Colon (tissue), 2 donors: ENCODE data around the gene GABARAP.
"Not testable (repeated sequence)": the region's sequence is repeated elsewhere in the genome, so short reads cannot be mapped to it uniquely, and the experiment has no call there.

Experiments used
- FAIRE-seq: peaks from 2 replicates; lab custom pipeline; 2012; peaks lifted over from hg19 to GRCh38; lab: Jason Lieb, UNC
- donor health status: control.
- donor health status: control.

Gene GABARAP

DNA sequence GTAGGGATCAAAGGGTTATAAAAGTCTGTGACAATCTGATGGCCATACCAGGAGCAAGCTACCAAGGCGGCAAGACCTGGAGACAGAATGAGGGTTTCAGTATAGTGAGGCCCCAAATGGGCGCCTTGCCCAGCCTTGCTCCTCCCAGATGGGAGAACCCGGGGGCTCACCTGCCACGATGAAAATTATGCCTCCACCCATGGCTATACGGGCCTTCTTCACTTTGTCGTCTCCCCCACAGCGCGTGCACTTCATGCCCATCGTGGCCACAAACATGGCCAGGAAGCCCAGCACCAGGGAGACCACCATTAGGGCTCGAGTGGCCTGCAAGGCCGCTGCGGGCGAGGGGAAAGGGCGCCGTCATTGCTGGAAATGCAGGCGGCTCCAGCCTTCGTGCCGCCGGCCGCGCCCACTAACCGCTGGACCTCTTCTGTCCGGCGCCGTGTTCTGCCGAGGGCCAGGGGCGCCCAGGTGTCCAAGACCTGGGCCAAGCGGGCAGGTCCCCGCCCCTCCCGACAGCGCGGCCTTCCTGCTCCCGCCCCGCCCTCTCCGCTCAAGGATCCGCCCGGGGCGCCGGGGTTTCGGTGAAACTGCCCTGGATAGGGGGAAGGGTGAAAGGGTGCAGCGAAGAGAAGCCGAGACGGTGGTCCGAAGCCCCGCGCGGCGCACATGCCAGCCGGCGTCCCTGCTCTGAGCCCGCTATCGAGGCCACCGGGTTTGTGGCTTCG is 18.6 kb upstream of the GABARAP start:
- no peak for FAIRE-seq

DNA sequence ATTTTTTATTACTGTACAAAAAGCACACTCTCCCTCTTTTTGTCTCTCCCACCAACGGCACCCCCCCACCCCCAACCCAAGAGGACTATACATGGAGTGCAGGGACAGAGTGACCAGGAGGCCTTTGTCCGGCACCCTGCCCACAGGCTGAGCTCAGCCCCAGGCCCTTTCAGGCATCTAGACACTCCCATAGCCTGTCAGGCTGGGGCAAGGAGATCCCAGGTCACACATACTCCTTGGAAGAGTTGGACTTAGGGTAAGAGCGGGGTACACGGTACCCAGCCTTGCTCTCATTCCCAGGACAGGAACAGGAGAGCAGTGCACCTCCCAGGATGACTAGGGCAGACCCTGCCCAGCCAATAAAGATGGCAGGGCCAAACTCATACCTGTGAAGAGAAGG is 17.9 kb upstream of the GABARAP start:
- no peak for FAIRE-seq

DNA sequence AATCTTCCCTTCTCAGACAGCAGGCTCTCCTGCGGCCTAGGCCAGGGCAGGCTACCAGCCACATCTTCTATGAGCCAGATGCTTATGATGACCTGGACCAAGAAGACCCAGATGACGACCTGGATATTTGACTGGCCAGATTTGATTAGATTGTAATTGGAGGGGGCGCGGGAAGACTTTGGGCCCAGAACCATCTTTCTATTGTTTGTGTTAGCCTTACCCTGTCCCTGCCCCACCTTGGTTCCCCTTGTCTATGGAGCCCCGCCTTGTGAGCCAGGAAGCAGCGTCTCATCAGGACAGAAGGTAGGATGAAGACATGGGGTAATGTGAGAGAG is 17.3 kb upstream of the GABARAP start:
- FAIRE-seq = no peak

DNA sequence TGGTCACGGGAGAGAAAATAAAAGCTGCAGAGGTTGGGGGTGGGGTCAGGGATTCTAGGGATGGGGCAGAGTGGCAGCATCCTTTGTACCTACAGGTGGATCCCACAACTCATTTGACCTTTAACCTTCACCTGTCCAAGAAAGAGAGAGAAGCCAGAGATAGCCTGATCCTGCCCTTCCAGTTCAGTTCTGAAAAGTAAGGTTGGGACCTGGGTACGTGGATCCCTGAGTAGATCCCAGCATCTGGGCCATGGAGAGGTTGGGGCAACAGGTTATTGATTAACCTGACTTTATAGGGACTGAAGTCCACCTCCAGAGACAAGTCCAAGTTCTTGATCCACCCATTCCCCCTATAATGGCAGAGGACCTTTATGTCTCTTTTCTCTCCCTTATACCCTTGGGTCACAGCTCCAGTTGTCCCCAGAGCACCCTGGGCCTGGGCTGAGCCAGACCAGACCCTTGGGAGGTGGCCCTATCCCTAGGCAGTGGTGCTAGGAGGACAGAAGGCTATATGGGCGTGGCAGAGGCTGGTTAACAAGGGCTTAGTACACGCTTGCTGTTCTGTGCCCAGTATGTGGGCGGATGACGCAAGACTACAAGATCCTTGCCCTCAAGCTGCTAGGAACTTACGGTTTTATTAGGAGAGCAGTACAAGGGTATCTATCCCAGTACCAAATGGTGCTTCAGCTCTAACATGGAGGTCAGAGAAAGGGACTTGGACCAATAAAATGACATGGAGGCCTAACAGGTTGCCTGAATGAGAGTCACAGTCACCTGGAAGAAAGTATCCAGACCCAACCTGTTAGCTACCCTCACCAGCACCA is 16.7 kb upstream of the GABARAP start:
- no peak for FAIRE-seq

DNA sequence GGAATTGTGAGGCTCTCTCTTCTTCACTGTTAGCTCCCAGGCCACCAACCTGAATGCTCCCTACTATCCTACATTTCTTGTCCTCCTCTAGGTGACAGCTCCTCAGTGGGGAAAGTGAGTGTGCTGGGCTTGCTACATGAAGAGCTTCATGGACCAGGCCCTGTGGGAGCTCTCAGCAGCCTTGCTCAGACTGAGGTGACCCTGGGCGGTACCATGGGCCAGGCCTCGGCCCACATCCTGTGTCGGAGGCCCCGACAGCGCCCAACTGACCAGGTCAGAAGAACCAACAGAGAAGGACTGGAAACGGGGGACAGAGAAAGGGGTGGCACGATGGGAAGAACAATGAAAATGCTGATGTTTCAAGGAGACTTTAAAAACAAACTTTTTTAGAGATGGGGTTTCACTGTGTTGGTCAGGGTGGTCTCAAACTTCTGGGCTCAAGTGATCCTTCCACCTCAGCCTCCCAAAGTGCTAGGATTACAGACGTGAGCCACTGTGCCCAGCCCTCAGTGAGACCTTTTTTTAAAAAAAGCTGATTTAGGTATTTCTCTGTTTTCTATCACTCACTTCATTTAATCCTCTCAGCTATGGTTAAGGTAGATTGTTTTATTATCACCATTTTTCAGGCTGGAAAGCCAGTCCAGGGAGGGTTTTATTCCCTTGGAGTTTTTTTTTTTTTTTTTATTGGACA is 14.7 kb upstream of the GABARAP start:
- no peak for FAIRE-seq

DNA sequence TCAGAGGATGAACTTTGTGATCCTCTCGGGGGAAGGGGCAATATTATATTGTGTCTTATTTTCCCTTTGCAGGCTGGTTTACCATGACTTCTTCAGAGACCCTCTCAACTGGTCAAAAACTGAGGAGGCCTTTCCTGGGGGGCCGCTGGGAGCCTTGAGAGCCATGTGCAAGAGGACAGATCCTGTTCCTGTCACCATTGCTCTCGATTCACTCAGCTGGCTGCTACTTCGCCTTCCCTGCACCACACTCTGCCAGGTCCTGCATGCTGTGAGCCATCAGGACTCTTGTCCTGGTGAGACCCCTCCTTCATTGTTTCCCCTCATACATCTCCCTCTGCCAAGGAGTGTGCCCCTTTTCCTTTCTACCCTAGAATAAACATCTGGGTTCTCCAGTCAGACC is 12.3 kb upstream of the GABARAP start:
- no peak for FAIRE-seq

DNA sequence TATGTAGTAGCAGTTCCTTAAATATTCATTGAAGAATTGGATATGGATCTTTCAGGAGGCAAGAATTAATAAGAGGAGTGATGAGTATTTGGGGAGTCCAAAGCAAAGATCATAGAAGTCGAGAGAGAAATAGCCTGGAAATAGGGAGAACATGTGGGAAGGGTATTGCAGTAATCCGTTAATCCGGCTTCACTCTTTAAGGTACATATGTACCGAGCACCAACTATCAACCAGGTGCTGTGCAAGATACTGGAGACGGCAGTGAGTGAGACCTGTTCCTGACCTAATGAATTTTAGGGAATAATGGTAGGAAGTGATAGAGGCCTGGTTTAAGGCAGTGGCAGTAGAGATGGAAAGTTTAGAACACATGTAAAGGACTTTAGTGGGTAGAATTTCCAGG is 10.8 kb upstream of the GABARAP start:
- no peak for FAIRE-seq

DNA sequence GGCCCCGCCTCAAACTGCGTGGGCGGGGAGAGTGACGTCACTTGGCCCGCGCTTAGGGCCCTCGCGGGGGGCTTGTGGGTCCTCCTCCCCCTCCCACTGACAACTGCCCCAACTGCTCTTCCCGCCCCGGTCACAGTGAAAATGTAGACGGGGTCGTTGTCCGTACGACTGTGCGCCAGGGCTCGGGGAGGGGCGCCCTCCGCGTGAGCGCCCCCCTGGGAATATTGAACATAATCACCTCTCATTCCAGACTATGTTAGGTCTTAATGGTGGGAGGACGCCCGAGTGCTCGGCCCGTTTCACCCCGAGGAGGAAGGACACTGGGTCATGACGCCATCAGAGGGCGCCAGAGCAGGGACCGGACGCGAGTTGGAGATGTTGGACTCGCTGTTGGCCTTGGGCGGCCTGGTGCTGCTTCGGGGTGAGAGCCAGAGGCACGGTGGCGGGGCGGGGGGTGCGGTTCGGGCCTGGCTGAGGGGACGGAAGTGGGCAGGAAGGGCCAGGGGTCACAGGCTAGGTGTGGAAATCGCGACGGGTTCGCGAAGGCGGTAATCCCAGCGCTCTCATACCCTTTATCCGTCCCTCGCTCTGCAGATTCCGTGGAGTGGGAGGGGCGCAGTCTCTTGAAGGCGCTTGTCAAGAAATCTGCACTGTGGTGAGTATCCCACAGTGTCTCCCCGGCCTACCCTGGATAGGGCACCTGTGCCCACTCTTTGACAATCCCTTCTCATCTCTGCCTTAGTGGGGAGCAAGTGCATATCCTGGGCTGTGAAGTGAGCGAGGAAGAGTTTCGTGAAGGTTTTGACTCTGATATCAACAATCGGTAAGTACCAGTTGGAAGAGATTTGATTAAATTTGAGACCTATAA is 10.2 kb upstream of the GABARAP start, which contains the start of gene ELP5:
Gene ELP5, plus strand, starts transcription at position 40 of the 868 bp plus-strand sequence. Its CDS starts 336 bp downstream, at position 376.
- no peak for FAIRE-seq

DNA sequence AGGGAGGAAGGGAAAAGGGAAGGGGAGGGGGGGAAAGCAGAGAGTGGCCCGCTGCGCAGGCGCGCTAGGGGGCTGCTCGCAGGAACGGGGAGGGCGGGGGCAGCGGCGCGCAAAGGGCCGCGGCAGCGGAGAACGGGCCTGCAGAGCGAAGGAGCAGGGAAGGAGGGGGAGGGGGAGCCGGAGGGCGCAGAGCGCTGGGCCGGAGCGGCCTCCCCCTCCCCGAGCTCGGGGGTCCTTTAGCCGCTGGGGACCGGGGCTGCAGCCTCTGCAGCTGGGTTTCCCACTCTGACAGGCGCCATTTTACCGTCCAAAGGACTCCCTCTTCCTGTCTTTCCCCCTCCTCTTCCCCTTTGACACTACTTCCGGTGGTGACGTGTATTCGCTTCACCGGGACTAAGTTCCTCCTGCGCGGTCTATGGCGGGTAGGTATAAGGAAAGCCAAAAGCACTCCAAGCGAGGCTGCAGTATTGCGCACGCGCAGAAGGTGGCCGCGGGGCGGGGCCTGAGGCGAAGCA is 9.5 kb upstream of the GABARAP start, which contains the start of gene CTDNEP1:
Gene CTDNEP1, minus strand, starts transcription at position 74 of the 515 bp plus-strand sequence. CDS start 438 bp downstream, outside the sequence.
- no peak for FAIRE-seq

DNA sequence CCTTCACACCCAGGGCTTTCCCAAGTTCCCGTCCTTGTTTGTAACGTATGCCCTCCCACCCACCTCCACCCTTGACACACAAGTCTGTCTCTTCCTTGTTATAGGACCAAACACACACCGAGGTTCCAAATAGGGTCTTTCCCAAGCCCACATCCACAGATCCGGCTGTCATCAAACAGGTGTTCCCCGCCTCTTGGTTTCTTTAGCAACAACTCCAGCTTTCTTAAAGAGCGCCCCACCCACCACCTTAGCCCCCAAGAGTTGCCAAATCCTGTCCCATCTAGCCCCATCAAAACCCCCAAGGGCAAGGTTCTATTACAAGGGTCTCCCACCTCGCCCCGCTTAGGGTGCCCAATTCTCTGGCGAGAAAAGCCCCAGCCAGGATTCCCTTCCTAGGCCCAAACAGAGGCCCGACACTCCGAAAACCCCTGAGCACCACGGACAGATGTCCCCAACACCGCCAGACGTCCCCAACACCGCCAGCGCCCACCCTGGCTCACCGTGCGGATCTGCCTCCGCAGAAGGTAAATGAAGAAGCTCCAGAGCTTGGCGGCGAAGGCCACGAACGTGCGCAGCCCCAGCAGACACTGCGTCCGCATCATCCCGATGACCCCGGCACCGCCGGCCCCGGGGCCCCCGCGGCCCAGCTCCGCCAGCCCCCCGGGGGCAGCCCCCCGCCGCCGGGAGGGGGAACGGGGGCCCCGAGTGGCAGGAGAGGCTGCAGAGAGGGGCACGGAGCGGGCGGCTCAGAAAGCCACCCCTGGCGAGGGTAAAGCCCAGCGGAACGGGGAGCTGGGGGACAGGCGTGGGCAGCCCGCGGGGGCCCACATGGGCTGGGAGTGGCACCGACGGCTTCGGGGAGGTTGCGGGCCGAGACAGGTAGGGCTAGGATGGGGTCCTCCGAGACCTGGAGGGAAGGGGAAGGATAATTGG is 8.7 kb upstream of the GABARAP start:
- FAIRE-seq = no peak

DNA sequence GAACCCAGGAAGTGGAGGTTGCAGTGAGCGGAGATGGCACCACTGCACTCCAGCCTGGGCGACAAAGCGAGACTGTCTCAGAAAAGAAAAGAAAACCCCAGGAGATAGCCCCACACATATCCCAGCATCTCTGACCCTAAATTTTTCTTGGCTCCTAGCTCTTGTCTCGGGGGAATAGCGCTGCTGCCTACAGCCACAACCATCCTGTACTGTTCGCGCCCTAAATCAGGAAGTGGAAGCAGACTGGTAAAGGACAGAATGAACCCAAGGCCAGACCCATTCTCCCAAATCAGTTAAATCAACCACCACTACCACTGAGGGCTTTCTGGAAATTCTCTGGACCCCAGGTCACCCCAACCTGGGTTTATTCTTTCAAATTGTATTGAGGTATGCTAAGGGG is 7.6 kb upstream of the GABARAP start:
- FAIRE-seq = no peak

DNA sequence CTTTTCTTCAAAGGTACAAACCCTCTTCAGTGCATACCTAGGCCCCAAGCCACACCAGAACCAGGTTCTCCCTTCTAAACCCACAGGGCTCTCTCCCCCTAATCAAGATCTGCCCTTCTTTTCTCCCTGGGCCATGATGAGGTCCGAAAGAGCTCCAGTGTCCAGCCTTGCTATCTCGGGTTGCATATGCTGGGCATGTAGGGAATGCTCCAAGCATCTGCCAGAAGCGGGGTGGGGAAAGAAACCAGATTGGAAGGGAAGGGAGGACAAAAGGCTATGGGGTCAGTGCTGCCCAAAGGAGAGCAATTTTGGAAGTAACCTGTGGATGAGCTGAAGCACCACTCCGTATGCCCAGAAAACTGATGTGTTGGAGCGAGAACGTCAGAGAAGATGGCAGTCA is 7.0 kb upstream of the GABARAP start:
- no peak for FAIRE-seq

DNA sequence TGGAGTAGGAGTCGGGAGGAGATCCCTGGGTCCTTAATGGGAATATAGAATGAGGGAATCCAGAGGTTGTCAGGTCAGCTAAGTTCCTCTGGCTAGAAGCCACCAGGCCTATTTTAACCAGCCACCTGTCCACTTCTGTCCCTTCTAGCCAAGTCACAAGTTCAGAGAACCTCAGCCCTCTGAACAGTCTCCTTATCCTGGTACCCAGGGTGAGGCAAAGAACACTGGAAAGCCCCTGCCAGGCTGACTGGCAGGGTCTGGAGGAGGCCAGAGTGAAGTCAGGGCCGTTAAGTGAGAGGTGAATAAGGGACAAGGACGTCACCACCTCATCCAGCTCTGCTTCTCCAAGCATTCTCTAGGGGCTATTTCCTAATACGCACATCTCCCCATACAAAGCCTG is 6.5 kb upstream of the GABARAP start:
- FAIRE-seq = no peak

DNA sequence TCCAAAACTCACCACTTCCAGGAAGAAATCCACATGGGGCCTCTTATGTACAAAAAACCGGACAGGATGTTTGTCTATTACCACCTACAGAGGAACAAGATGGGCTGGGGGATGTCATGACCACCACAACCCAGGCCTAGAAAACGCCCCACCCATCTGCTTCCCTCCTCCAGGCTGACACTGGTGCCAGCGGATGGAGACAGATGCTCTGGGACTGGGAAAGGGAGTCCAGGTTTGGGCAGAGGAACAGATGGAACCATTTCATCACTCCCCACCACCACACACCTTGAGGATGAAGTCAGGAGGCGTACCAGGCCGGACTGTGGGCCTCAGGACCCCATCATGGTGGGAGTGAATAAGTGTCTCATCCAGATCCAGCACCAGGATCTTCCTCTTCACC is 4.5 kb upstream of the GABARAP start:
- FAIRE-seq = no peak

DNA sequence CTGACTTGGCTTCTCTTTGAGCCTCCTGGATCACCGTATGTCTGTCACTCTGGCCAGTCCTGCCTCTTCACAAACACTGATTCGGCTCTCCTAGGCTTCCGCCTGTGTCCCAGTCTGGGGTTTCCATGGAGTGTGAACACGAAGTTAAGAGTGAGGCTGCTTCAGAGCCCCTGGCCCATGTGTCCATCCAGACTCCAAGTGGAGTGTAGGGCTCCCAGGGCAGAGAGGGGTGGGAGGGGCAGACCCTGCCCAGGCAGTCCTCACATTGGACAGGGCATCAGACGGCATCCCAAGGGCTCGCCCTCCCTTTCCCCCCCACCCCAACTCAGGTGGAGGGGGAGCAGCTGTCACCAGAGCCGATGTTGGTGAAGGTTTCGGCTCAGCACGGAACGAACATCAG is 1.6 kb upstream of the GABARAP start:
- FAIRE-seq = not testable (repeated sequence)

DNA sequence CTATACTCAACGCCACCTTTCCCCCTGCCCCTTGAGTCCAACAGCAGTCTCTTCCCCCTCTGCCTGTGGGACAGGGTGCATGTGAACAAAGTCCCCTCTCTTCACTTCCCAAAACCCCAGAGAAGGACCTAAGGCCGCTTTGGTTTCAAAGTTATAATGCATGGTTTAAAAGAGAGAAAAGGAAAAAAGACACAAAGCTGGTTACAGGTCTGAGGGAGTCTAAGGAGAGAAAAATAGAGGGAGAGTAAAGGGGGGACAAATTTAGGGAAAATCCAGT is 1.1 kb upstream of the GABARAP start:
- no peak for FAIRE-seq

DNA sequence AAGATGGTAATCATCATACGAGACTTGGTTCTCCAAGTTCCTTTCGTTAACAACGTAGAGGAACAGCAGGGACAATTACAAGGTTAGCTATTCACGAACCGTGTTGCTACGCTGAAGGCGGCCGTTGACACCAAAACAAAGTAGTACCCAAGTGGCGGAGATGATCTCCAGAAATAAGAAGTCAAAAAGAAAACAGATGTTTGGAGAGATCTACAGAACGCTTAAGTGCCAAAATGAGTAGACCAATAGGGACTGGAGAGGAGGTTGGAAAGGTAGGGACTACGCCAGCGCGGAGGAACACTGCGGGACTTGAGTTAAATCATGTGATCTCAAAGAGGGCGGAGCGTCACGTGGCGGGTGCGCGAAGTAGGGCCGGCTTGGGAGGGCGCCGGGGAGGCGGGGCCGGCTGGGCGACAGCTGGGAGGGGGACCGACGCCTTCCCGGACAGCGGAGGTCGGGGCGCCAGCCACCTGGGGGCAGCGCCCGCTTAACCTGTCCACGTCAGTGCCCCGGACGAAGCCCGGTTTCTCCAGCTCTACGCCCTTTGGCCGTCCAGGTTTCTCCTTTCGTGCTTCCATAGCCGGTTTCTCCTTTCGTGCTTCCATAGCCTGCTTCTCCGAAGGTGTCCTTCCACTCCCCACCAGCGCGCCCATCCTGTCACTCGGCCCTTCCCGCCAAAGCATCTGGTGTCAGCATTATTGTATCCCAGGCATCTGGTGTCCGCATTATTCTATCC is 636 bp upstream of the GABARAP start:
- FAIRE-seq = no peak

DNA sequence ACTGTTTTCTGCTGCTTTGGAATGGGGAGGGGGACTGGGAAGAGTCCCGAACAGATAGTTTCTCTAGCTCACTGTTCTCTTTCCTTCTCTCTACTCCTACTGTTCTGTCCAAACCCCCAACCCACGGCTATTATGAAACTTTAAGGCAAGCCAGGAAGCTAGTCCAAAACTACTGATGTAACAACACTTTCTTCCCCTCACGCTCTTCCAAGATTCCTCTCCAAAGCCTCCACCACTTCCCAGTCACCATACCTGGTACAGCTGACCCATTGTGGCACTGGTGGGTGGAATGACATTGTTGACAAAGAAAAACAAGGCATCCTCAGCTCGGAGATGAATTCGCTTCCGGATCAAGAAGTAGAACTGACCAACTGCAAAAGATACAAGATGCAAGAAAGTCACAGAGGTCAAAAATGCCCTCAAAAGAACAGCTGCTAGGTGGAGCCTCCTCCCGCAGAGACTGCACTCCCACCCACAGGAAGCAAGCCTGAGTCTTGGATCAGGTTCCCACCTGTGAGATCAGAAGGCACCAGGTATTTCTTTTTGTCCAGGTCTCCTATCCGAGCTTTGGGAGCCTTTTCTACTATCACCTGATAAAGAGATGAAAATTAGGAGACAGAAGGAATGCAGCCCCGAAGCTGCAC is 1.0 kb downstream of the GABARAP start:
- no peak for FAIRE-seq

DNA sequence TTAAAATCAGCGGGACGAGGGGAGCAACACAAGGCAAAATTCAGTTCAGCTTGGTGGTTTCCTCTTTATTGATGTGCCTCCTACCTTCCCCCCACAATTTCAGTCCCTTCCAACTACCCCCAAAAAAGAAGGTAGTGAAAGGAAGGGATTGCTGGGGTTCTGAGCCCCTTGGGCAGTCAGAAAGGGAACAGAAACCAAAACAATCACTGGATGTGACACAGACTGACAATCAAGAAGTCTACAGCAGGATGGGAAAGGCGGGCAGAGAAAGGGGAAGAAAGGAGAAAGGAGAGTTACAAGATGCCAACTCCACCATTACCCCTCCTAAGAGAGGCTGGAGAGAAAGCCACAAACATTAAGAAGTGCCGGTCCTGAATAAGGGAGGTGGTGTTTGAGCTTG is 1.9 kb downstream of the GABARAP start:
- no peak for FAIRE-seq
